OCI-M2 (cell line): Measurements from ENCODE around the gene RCC2.
"Not testable (repeated sequence)": the region's sequence is repeated elsewhere in the genome, so short reads cannot be mapped to it uniquely, and the experiment has no call there.

Source experiments
- DNase-seq: peaks from one replicate; lab custom pipeline; 2025; ENCODE audit not compliant: unreplicated experiment; lab: John Stamatoyannopoulos, UW

Gene RCC2

GRCh38 chr1:17439250-17440073 lies at the start of gene RCC2:
TSS of gene RCC2 (minus strand) at chr1:17439677. CDS start at chr1:17438514, 1,163 bp downstream.
- DNase-seq: no peak

- no peak for DNase-seq
Measured at GRCh38 chr1:17486242-17486641, 46.8 kb upstream of the RCC2 start.

GRCh38 chr1:17485281-17485680 lies 45.8 kb upstream of the RCC2 start:
- no peak for DNase-seq

DNA sequence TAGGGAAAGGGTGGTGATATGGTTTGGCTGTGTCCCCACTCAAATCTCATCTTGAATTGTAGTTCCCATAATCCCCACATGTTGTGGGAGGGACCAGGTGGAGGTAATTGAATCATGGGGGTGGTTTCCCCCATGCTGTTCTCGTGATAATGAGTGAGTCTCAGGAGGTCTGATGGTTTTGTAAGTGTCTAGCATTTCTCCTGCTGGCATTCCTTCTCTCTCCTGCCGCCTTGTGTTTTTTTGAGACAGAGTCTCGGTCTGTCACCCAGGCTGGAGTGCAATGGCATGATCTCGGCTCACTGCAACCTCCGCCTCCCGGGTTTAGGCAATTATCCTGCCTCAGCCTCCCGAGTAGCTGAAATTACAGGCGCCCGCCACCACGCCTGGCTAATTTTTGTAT lies 42.5 kb upstream of the RCC2 start:
- not testable (repeated sequence) for DNase-seq

GRCh38 chr1:17480846-17481245 lies 41.4 kb upstream of the RCC2 start:
- no peak for DNase-seq

DNA sequence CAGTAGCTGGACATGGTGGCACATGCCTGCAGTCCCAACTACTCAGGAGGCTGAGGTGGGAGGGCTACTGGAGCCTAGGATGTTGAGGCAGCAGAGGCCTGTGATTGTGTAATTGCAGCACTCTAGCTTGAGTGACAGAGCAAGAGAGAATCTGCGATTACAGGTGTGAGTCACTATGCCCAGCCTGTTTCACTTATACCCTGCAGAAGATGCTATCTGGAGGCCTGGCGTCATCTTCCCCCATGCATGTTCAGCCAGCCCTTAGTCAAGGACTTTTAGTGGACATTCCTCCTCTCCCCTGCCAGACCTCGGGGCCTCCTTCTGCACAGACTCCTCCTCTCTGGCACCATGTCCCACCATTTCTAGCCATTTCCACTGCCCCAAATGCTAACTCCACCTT lies 36.3 kb upstream of the RCC2 start:
- no peak for DNase-seq

DNA sequence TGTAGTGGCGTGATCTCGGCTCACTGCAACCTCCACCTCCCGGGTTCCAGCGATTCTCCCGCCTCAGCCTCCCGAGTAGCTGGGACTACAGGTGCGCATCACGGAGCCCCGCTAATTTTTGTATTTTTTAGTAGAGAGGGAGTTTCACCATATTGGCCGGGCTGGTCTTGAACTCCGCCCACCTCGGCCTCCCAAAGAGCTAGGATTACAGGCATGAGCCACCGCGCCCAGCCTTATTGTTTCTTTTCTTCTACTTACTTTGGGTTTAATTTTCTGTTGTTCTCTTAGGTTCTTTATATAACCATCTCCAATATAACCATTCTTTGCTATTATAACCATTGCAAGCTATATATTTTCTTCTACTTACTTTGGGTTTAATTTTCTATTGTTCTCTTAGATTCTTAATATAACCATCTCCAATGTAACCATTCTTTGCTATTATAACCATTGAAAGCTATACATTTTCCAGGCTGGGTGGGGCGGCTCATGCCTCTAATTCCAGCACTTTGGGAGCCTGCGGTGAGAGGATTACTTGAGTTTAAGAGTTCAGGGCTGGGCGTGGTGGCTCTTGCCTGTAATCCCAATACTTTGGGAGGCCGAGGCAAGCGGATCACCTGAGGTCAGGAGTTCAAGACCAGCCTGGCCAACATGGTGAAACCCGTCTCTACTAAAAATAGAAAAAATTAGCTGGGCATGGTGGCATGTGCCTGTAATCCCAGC lies 35.5 kb upstream of the RCC2 start:
- not testable (repeated sequence) for DNase-seq

DNA sequence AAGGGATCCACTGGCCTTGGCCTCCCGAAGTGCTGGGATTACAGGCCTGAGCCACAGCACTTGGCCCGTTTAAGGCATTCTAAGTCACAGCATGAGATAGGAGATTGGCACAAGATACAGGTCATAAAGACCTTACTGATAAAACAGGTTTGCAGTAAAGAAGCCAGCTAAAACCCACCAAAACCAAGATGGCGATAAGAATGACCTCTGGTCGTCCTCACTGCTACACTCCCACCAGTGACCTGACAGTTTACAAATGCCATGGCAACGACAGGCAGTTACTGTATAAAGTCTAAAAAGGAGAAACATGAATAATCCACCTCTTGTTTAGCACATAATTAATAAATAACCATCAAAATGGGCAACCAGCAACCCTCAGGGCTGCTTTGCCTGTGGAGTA lies 33.3 kb upstream of the RCC2 start:
- DNase-seq: no peak

DNA sequence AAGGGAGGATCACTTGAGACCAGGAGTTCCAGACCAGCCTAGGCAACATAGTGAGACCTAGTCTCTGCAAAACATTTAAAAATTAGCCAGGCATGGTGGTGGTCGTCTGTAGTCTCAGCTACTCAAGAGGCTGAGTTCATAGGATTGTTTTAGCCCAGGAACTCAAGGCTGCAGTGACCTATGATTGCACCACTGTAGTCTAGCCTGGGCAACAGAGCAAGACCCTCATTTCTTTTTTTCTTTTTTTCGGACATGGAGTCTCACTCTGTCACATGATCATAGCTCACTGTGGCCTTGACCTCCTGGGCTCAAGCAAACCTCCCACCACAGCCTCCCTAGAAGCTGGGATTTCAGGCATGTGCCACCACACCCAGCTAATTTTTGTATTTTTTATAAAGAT lies 31.9 kb upstream of the RCC2 start:
- DNase-seq: no peak

- no peak for DNase-seq
Measured at GRCh38 chr1:17470021-17470799, 30.7 kb upstream of the RCC2 start.

DNA sequence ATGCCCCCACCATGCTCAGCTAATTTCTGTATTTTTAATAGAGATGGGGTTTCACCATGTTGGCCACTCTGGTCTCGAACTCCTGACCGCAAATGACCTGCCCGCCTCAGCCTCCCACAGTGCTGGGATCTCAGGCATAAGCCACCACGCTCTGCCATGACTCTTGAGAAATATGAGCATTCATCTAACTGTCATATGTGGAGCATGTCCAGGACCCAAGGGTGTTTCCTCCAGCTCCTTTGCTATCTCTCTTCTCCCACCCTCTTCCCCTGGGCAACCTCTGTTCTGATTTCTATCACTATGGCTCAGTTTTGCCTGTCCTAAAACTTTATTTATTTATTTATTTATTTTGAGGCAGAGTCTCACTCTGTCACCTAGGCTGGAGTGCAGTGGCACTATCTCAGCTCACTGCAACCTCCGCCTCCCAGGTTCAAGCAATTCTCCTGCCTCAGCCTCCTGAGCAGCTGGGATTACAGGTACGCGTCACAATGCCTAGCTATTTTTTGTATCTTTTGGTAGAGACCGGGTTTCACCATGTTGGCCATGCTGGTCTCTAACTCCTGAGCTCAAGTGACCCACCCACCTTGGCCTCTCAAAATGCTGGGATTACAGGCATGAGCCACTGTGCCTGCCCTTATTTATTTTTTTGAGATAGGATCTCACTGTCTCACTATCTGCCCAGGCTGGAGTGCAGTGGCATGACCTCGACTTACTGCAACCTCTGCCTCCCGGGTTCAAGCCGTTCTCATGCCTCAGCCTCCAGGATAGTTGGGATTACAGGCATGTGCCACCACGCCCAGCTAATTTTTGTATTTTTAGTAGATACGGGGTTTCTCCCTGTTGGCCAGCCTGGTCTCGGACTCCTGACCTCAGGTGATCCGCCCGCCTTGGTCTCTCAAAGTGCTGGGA lies 29.1 kb upstream of the RCC2 start:
- DNase-seq: not testable (repeated sequence)

DNA sequence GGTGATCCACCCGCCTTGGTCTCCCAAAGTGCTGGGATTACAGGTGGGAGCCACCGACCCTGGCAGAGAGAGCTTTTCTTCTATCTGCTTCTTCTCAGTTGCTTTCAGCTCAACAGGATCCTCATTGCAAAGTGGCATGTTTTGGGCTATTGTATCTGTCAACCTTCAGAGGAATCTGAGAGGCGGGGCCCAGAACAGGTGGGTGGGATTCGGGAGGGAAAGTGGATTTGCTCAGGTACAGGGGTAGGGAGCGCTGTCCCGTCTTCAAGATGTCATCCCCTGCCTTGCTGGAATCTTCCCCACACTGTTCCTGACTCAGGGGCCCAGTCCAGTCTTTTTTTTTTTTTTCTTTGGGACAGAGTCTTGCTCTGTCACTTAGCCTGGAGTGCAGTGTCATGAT lies 26.9 kb upstream of the RCC2 start:
- no peak for DNase-seq

- DNase-seq: no peak
Measured at GRCh38 chr1:17465228-17465627, 25.8 kb upstream of the RCC2 start.

DNA sequence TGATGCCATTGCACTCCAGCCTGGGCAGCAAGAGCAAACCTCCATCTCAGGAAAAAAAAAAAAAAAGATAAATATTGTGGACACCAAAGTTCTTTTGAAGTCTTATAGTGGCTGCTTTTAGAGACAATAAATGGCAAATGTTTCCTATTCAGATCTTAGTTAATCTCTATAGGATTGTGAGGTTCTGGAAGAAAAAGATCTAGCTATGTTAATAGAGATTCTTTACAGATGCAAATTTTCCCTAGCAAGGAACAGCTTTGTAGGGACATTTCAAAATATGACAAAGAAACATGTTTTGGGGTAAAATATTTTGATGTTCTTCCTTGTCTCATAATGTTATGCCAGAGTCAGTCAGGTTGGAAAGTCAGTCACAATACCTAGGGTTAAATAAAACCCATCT lies 24.5 kb upstream of the RCC2 start:
- DNase-seq: no peak

GRCh38 chr1:17462669-17463068 lies 23.2 kb upstream of the RCC2 start:
- DNase-seq: no peak

- no peak for DNase-seq
Measured at GRCh38 chr1:17460219-17460618, 20.7 kb upstream of the RCC2 start.

GRCh38 chr1:17458794-17459193 lies 19.3 kb upstream of the RCC2 start:
- DNase-seq: no peak

GRCh38 chr1:17452686-17453085 lies 13.2 kb upstream of the RCC2 start:
- no peak for DNase-seq

GRCh38 chr1:17452203-17452602 lies 12.7 kb upstream of the RCC2 start:
- not testable (repeated sequence) for DNase-seq

DNA sequence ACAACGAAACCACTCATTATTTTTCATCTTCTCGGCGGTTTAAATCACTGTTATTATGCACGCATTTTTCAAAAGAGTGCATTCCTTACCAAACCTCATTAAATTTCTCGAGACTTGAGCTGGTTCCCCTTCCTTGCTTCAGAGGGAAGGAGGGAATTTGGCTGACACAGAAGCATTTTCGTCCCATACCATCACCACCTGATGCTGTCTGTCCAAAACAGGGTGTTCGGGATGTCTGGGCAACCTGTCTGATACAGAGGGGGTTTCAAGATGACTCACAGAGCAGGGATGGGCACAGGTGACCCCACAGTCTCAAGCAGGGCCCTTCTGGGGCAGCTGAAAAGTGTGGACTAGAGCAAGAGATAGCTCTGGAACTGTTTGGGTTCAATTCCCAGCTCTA lies 12.3 kb upstream of the RCC2 start:
- no peak for DNase-seq
